Hindlimb muscle (tissue), 1 donor: ENCODE data around the gene FTSJ1. TPM values are rescaled to one million over a fixed set of nuclear protein-coding genes. Genes with fewer than 3 reads are reported as not detected.

Experiments used
- DNase-seq: peaks from one replicate; pipeline ENCODE4 v3.0.0-alpha.2; 2013
- polyA plus RNA-seq: library from polyadenylated mRNA; unstranded; fragments of 120-200 nt; gene quantifications from one replicate; pipeline ENCODE4 v1.2.1, GENCODE V29; 2013; ENCODE audit not compliant: insufficient read length

Gene FTSJ1
- polyA plus RNA-seq, 1 donor, result 26.3 TPM

DNA sequence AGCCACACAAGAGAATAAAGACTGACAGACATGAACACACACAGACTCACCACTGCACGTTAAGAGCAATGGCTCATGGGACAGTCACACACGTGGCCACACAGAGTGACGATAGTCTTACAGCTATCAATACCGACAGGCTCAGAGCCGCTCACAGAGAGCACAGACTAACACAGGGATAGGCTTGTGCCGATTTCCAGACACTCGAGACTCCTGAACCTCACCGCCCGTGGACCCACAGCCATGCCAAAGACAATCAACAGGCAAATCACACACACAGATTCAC, 5.2 kb upstream of the FTSJ1 start:
- no peak for DNase-seq

DNA sequence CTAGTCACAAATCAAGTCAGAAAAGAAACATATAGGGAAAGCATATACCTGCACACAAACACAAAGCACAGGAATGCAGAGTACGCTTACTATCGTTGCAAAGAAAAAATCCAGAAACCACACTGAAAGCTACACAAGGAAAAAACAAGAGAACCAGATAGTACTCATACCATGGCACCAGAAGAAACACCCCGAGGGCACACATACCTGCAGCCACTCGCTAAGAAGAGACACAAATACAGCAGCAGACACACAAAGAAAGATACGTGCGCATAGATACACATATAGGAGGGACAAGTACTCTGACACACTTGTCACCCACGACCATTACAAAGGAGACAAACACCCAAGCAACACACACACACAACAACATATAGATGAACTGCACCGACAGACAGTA, 4.5 kb upstream of the FTSJ1 start:
- DNase-seq, result no peak

DNA sequence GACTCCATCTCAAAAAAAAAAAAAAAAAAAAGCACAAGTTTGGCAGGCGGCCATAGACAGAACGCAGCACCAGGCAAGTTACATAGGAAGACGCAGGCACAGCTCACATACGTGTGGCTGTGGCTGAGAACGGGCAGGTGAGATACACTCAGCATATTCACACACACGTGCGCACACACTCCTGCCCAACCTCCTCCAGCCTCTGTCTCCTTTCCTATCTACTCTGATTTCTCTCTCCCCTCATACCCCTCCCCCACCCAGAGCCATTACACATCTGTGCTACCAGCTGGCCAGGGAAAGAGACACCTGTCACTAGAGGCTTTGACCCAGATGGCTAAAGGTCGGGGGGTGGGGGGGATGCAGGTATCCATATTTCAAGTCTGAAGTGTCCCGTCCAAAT, 3.8 kb upstream of the FTSJ1 start:
- no peak for DNase-seq

DNA sequence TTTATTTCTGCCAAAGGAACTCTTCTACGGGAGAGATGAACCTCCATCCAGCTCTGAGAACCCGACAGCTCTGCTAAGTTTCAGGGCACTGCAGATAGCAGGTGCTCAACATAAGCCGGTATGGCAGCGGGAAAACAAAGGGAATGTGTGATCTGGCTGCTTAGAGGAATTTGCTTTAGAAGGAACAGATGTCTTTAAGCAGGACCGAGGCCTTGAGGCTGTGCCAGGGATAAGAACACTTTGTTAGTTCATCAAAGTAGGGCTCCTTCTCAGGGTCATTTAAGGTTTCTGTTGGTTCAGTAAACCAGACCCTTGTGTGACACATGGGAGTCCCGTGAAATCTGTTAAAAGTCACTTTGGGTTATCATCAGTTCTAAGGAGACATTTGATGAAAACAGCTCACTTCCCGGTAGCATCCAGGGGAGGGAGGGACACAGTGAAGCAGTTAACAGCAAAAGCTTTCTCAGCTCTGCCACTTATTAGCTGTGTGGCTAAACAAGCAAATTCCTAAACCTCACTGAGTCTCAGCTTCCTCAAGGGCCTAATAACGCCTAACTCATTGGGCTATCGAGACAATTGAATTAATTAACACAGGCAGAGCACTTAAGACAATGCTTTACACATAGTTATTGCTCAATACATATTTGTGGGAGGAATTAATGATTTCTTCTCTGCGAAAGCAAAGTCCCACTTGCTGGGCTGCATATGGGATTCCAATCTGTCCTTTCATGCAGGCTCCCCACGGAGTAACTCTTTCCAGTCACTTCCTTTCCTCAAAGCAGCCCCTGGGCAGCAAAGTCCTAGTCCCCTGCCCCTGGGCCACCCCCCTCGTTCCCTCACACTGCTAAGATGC, 2.9 kb upstream of the FTSJ1 start:
- DNase-seq, result no peak

DNA sequence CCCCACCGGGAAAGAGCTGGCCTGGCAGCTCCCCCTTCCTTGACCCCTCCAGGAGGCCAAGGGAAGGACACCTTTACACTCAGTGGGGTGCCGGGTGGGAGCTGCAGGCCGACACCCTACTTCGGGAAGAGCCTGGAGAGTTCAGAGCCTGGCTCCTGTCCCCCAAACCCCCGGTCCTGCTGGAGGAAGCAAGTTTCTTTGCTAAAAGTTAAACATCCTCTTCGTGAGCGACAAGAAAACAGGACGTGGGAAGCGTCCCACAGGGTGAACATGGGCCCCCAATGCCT, 2.4 kb upstream of the FTSJ1 start:
- DNase-seq, result no peak

DNA sequence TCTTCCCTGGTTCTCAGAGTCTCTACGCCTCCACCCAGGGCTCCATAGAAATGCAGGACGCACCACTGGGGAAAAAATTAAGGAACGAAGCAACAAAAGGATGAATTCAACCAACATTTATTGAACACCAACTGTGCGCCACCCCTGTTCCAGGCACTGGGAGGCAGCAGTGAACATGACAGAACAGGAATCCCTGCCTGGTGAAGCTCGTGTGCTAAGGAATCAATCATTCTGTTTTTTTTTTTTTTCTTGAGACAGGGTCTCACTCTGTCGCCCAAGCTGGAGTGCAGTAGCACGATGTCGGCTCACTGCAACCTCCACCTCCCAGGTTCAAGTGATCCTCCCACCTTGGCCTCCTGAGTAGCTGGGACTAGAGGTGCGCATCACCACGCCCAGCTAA, 1.9 kb upstream of the FTSJ1 start:
- DNase-seq, result no peak

DNA sequence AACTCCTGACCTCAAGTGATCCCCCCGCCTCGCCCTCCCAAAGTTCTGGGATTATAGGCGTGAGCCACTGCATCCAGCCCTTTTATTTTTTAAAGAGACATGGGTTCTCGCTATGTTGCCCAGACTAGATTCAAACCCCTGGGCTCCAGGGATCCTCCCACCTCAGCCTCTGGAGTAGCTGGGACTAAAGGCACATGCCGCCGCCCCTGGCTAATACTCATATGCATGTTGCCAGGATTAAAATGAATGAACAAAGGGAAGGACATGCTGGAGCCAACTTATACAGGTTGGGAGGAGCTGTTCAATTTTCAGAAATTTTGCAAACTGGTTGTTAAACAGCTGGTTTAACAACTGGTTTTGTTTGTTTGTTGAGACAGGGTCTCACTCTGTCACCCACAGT, 1.4 kb upstream of the FTSJ1 start:
- DNase-seq, result no peak

DNA sequence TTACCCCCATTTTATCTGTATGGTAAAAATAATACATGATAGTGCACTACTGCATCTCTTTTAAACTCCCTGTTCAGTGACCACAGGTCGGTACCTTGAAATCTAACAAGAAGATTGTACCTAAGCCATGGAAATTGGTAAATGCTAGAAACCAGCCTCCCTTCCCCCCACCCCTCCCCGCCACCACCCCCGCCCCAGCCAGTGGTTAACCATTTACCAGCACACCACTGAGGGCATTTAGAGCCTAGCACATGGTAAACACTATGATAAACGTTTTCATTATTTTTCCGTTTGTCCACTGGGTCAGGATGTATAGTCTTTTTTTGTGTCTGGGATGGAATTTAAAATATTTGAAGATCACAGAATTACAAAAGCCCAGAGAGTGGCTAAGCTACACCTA, 703 bp upstream of the FTSJ1 start:
- no peak for DNase-seq

DNA sequence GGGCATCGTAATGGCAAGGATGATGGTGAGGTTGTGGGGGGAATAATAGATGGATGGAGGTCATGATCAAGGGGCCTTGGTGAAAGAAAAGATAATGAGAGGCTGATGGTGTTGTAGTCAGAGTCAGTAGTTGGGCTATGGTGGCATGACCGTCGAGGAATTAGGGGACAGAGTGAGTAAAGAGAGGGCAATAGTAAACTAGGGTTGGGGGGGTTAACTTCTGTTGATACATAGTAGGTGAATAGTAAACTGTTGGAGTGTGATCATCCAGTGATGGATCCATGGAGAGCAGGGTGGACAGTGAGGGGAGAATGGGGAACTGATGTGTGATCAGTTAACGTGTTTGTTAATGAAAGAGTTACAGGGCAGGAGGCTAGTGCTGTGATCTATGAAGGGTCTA, 920 bp downstream of the FTSJ1 start:
- DNase-seq, result no peak

DNA sequence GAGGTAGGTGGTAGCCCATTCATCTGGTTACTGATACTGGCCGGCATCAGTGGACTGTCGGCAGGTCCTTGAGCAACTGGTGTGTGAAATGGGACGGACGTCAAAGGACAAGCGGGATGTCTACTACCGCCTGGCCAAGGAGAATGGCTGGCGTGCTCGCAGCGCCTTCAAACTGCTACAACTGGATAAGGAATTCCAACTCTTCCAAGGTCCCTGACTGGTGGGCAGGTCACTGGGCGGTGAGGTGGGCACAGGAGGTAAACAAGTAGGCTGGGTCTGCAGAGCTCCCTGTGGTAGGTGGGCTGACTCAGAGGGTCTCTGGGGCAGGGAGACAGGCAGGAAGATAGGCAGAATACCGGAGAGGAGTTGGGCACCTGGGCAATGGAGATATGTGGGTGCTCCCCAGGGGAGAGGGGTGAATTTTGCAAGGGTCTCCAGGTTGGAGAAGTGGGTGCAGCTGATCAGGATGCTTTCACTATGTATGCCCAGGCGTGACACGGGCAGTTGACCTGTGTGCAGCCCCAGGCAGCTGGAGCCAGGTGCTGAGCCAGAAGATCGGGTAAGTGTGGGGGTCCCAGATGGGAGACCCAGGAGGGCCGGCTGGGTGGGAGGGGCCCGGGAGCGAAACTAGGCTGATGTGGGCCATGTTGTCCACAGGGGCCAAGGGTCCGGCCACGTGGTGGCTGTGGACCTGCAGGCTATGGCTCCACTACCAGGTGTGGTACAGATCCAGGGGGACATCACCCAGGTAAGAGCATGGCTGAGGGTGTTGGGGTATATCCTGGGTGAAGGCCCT, 2.2 kb downstream of the FTSJ1 start:
- no peak for DNase-seq

DNA sequence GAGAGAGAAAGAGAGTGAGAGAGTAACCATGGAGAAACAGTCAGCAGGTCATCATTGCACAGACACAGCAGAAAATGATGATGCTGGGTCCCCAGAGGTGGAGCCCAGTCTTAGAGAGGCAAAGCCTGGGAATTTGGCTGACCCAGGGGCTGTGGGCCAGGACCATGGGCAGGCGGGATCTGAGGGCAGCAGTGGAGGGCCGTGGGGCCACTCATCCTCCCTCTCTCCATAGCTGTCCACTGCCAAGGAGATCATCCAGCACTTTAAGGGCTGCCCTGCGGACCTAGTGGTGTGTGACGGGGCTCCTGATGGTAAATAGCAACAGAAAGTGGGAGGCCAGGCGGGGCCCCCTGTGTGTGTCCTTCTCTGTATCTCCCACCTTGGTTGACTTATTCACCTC, 2.8 kb downstream of the FTSJ1 start:
- no peak for DNase-seq

DNA sequence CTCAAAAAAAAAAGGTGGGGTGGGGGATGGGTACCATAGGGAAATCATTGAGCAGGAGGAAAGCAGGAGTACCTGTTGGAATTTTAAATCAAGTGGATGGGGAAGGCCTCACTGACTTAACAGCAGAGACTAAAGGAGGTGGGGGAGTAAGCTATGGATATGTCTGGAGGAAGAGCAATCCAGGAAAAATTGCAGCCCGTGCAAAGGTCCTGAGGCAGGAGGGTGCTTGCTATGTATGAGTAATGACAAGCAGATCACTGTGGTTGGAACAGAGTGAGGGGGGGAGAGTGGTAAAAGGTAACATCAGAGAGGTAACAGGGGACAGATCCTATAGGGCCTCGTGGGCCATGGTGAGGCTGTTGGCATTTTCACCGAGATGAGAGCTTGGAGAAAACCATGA, 4.1 kb downstream of the FTSJ1 start:
- no peak for DNase-seq

DNA sequence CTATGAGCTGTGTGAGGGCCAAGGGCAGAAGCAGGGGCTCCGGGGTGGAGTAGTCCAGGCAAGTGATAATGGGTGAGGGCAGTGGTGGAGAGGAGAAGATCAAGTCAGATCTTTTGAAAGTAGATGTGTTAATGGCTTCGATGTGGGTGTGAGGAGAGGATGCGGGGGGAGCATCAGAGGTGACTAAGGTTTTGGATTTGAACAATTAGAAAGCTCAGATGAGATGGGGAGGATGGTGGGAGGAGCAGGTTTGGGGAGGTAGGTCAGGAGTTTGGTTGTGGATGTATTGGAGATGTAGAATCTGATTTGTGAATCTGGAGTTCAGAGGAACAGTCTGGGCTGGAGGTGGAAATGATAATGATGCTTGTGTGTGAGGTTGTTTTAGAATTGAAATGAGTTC, 4.6 kb downstream of the FTSJ1 start:
- no peak for DNase-seq

DNA sequence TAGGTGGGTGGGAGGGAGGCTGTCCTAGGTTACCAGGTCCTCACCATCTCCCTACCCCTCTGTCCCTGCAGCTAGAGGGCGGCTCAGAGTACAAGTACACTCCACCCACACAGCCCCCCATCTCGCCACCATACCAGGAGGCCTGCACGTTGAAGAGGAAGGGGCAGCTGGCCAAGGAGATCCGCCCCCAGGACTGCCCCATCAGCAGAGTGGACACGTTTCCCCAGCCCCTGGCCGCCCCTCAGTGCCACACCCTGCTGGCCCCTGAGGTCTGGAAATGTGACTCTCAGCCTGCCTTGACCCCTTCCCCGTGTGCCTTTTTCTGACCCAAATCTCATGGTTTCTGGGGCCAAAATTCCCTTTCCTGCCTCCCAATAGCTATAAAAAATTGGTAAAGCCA, 6.5 kb downstream of the FTSJ1 start:
- DNase-seq, result no peak

DNA sequence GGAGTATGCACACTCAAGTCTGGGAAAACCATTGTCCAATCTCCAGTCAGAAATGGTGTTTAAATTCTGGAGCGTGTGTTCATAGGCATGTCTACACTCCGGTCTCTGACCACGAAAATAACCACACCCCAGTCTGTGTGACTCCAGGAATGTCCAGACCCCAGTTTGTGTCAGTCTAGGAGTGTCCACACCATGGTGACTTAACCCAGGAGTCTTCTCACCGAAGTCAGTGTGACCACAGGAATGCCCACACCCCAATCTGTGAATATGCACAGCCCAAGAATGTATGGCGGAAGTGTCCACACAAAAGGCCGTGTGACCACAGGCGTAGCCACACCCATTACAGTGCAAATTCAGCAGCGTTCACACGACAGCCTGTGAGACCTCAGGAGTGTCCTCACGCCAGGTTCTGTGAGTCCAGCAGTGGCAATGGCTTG, 11.4 kb downstream of the FTSJ1 start:
- DNase-seq, result no peak

DNA sequence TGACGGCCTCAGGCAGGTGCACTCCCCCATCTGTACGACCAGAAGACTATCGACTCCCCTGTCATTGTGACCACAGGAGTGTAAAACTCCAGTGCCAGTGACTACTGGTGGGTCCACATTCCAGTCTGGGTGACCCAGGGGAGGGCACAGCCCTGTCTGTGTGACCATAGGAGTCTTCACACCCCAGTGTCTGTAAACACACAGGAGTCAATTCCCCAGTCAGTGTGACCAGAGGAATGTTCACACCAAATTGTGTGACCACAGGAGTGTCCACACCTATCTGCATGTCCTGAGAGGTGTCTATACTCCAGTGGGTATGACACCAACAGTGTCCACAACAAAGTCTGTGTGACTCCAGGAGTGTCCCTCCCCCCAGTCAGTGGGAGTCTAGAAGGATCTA, 12.0 kb downstream of the FTSJ1 start:
- no peak for DNase-seq

DNA sequence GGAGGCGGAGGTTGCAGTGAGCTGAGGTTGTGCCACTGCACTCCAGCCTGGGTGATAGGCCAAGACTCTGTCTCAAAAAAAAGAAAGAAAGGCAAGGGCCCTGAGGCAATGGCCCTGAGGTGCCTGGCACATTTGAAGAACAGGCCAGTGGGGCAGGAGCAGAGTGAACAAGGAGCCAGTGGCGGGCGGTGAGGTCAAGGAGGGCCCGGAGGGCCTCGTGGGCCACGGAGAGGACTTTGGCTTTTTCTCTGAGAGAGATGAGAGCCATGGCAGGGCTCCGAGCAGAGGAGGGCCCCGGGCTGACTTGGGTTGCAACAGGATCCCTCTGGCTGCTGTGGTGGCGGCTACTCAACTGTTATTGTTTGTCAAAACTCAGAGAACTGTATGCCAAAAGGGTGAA, 13.3 kb downstream of the FTSJ1 start:
- no peak for DNase-seq

DNA sequence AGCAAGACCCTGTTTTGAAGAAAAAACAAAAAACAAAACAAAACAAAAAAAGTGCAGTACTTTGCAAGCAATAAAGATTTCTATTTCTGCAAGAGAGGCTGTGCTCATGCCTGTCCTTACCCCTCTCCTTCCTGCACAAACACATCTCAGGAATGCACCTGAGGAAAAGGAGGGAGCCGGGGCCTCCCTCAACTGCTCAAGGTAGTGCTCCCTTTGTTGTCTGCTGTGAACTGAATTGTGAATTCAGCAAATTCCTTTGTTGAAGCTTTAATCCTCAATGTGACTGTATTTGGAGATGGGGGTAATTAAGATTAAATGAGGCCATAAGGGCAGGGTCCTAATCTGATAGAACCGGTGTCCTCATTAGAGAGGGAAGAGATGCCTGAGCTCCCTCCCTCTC, 13.9 kb downstream of the FTSJ1 start:
- DNase-seq, result no peak

DNA sequence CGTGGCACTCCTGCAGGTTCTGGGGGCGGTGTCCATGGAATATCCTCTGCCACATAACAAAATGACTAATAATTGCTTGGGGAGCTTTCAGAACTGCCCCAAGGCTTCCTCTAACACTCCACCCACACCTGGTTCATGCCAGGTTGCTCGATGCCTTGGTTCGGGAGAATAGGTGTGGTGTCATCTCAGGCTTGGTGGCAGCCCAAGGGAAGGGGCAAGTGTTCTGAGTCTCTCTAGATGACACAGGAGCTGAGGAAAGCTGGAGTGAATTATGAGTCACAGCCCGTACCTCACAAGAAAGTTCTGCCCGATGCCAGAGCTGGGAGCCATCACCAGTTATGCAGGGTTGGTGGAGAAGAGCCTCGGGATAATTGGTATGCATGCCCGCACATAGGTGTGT, 14.7 kb downstream of the FTSJ1 start:
- DNase-seq, result no peak

DNA sequence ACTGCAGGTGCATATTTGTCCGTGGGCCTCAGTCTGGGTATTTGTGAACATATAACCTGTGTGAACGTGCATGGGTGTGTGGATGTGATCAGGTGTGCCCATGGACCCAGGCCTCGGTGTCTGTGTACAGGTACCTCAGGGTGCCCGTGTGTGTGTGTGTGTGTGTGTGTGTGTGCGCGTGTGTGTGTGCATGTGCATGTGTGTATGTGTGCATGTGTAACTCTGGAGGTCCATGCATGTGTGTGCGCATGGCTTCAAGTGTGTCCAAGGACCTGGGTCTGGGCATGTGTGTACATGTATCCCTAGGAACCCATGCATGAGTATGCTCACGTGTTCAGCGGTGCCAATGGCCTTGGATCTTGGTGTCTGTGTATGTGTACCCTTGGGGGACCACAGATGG, 15.8 kb downstream of the FTSJ1 start:
- no peak for DNase-seq

DNA sequence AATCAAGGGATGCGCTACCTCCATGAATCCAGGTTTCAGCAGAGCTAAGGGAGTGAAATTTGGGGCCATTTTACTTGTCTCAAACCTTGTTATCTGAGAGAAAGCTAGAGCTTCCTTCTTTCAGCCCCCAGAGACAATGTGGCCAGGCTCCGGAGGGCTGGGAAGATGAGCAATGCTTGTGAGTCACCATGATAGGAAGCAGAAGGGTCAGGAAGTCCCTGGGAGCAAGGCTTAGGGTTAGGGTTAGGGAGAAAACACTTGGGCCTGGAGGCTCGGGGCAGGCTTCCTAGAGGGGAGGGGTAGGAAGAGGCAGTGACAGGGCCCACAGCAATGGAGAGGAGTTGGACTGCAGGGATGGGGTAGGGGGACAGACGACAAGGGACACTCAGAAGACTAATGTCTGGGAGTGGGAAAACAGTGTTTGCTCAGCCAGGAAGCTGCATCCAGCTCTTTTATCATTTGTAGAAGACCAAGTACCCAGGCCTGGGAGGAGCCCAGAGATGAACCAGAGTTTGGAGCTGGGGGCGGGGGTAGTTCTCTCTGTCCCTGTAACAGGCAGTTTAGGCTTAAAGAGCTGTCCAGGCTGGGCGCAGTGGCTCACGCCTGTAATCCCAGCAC, 16.4 kb downstream of the FTSJ1 start:
- no peak for DNase-seq

DNA sequence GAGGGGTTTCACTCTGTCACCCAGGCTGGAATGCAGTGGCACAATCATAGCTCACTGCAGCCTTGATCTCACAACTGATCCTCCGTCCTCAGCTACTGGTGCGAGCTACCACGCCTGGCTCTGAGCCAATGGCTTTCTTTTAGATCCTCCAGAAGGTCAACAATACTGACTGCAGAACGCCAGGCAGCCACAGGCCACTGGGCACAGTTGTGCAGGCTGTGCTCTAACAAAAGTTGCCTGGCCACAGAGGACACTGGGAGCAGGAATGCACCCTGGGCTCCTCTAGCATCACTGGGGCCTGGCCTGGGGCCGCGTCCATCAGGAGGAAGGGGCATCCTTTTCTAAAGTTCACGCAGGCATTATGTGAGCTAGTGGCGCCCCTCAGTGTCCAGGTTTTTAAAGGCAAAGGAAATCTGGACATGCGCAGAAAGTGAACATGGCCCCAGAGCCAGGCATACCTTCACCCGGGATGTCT, 17.9 kb downstream of the FTSJ1 start:
- no peak for DNase-seq

DNA sequence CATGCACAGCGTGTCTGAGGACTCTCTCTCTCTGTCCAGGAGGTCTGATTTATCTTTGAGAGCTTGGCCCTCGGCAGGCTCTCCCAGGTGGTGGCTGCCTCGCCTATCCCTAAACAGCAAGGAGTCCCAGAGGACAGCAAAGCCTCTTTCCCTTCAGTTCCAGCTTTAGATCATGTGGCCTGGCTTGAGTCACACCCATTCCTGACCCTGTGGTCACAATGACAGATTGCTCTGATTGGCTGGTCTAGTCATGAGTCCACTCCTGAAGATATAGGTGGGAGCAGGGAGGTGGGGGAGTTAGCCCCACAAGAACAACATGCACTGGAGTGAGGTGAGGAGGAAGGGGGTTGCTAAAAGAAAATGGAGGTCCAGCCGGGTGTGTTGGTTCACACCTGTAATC, 20.7 kb downstream of the FTSJ1 start:
- no peak for DNase-seq

DNA sequence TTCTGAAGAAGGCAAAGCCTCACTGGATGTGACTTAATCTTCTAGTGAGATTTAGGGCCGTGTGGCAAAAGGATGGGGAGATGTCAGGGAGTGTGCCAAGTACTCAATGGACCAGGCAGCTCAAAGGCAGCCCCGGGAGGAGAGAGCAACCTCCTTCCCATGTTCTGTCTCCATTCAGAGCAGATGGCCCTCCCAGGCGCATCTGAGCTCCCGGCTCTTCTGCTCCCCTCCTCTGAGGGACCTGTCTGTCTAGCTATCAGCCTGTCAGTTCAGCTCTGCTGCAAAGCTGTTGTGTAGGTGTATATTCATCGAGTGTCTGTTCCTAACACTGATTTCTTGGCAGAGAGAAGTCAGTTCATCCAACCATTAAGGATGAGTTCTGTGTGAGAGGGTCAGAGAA, 21.9 kb downstream of the FTSJ1 start:
- no peak for DNase-seq
